Measurements from ENCODE around the gene PFKP.

DNA sequence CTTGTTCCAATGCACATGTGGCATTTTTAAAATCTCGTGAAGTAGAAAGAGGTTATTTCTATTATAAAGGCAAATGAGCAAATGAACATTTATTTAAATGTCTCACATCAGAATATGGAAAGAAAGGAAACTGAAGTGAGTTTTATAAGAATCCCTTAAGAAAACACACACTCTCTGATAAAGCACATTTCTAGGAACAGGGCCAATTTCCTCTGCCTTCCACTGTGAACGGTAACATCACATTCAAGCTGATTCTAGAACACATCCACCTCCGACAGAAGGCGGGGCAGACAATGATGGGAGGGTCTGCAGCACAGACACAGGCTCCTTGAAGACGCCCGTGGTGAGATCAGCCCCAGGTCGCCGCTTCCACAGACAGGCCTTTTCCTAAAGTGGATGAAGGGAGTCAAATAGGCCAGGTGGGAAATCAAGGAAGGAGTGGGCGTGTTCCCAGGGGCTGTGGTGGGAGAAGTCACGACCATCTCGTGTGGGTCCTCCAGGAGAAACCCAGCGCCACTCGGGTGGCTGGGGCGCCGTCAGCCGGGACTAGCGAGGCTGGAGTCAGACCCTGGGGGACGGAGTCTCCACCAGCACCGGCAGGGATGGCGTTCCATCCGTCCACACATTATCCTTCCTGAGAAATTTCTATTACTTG, 74.1 kb downstream of the PFKP start:
- TF ChIP-seq POLR2AphosphoS5 (IDR thresholded peaks at IDR 0.05; ENCODE audit: low read depth, low read length) (no peak), TAF1 (IDR thresholded peaks at IDR 0.05; ENCODE audit: low read depth, low read length) (no peak)

Measured in GM12891 (cell line).